GM18873 (cell line): Measurements from ENCODE around the gene PCDH15.

Experiments
- ATAC-seq: cut with Tn5 transposase; IDR thresholded peaks from one replicate; pipeline ENCODE4 v1.9.1; 2021; ENCODE audit warnings: mild to moderate bottlenecking, moderate library complexity, moderate number of reproducible peaks; ENCODE audit not compliant: unreplicated experiment, low FRiP score

The PCDH15 gene

DNA sequence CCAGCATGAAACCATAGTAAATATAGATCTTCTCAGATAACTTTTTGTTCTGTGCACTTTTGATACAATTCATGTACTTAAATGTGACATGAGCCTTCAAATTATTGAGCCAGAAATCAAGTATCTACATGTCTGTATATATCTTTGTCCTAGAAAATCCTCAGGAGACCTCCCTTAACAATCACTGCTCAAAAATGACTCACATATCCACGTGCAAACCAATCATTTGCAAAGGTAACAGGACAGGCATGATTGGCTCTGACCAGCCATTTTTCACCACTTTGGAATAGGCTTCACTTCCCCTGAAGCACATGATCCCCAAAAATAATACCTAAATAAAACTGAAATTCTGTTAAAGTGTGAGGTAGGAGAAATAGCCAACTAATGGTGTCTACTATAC is 902.5 kb downstream of the PCDH15 start:
- no peak for ATAC-seq

DNA sequence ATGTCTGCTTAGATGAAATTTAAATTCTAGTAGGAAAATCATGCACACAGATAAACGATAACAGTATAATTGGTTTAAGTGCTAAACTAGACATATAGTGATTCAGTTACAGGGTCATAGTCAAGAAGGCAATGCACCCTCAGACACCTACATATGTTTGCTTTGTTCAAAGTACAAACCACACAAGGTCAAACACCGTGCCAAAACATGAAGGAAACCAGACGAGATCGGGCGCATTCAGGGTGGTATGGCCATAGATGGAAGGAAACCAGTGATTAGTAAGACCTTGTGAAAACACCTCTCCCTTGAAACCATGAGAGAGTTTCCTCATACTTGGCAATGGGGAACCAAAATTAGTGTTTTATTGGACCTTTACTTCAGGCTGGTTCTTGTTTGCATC is 906.9 kb downstream of the PCDH15 start:
- no peak for ATAC-seq

DNA sequence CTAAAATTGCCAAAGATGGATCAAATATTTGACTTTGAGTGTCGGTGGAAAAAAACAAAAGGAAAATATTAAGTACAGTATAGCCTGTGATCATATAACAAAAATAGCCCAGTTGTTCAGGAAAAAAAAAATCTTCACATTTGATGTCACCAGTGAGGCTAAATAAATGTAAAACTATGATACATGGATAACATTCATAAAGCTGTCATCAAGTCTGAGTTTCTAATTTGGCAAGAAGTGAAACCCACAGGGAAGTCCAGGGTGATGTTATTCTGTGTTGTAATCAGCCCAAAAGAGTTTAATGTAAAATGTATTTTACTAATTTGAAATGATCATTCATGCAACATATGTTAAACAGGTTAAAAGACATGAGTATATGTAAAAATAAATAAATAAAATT is 908.0 kb downstream of the PCDH15 start:
- ATAC-seq, result no peak

DNA sequence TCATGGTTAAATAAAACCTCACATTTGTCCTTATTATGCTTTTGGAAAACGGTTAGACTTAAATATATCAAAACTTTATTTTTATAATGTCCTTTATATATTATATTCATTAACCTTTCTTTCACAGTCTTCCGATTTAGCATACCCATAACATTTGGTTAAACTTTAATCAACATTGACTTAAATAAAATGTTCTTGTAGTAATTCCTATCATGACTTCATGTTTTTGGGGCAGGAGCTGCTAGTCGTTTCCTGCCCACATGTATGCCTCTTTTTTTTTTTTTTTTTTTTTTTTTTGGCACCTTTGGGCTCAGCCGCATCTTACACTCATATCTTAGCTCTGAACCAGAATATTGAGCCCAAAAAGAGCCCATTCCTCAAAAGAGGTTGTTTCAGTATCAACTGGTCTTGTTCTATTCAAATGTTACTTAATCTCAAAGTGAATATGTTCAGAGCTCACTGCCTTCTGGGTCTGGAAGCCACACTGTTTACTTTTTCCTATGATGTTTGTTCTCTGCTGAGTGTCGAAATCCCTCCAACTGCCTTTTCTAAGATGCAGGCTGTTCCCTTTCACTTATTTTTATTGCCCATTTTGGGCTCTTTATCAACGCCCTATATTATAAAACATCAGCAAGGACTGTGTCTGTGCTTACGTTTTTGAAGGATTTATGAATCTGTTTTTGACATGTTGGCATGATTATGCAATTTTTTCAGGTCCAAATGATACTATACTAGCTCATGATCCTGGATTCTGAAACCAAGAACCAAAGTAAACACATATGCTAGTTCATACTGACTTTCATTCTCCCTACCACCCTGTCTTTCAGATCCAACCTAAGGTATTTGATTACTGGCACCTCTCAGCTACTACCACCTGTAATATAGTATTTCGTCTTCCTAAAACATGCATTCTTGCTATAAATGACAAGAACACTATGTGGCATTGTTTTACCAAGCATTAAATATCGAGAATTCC is 914.4 kb downstream of the PCDH15 start:
- no peak for ATAC-seq

DNA sequence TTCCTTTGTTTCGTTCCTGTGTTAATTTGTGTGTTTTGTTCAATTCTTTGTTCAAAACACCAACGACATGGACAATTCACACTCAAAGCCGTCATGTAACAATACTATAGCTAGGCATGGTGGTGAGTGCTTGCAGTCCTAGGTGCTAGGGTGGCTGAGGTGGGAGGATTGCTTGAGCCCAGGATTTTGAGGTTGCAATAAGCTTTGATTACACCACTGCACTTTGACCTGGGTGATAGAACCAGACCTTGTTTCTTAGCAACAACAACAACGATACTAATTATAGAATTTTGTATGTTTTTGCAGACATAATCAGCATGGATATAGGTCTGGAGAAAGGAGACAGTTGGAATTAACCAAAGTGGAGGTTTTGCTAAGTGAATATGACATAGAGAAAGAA is 936.2 kb downstream of the PCDH15 start:
- no peak for ATAC-seq

DNA sequence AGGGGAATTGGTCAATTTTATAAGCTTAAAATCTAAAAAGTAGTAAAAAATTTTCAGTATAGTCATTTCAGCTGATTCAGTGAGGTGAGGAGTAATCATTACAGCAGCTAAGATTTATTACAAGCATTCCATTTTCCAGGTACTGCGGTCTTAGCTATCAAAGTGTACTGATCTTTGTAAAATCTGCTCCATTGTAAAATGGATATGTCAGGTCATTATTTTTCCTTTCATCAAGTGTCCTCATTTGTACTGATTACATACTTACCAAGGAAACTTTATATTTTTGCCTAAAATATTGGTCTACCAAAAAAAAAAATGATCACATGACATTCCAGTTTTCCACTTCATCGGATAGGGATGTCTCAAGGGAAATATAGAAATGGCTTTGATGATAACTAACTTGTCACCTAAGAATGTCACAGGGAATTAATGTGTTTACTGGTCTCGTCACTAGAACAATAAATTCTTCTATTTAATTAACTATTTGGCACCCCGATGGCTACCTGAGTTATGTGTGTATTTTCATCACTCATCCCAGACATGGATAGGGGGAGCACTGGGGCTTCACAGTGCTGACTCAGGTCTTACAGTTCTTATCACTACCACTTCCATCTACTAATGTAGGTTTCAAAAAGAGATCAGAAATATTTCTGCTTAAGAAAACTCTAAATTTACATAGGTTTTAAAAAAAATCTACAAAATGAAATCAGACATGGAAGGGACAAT is 948.4 kb downstream of the PCDH15 start:
- no peak for ATAC-seq

DNA sequence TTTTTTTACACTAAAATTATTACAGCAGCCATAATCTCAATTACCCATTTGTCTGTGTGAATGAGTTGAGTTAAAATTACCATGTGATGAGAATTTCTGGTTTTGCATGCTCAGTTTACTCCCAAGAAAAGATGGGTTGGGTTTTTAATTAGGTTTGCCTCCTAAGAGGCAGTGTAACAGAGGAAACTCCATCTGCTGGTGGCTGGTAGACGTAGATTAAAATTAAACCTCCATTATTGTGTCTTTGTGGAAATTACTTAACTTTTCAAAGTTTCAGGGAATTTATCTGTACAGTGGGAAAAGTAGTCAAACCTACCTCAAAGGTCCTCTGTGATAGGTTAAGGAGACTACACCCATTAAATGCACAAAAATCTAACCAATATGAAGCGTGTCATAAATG is 954.2 kb downstream of the PCDH15 start:
- no peak for ATAC-seq

DNA sequence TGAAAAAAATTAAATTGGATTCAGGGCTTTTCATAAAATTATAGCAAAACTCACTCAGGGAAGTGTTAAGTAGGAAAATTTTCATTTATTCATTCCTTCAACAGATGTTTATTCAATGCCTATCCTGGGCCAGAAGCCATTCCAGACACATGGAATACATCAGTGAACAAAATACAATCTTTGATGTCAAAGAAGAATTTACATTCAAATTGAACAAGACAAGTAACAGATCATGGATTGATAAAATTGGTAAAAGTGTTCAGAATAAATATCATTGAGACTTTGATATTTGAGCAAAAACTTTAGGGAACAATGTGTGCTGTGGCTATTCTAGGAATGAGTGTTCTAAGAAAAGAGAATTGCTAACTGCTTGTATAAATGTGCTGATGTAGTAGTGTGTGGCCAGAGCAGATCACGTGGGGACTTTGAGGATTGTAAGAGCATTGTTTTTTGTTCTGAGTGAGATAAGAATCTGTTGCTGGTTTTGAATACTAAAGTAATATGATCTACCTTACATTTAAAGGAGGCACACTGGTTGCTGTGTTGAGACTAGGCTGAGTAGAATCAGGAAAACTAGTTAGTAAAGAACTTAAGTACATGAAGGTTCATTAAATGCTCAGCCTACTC is 957.2 kb downstream of the PCDH15 start:
- no peak for ATAC-seq

DNA sequence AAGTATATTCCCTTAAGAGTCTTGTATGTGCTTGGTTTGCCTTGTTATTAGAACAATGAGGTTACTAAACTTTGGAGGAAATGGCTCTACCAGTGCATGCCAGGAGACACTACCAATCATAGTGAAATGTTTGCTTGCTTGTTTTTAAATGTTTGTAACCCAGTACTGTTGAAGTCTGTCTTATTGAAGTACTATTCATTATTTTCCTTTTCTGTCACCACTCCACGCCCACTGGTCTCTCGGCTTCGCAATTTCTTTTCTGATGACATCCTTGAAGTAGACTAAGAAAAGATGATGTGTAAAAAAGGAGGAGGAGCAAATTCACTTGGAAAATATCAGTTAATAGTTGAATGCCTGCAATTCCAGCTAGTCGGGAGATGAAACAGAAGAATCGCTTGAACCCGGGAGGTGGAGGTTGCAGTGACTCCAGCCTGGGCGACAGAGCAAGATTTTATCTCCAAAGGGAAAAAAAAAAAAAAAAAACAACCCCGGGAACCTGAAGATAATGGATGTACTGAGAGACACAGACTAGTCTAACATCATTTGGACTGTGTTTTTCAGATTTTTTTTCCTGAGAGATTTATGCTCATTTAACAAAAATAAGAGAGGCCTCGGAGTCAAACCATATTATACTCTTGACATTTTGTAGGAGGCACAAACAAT is 959.4 kb downstream of the PCDH15 start:
- no peak for ATAC-seq

DNA sequence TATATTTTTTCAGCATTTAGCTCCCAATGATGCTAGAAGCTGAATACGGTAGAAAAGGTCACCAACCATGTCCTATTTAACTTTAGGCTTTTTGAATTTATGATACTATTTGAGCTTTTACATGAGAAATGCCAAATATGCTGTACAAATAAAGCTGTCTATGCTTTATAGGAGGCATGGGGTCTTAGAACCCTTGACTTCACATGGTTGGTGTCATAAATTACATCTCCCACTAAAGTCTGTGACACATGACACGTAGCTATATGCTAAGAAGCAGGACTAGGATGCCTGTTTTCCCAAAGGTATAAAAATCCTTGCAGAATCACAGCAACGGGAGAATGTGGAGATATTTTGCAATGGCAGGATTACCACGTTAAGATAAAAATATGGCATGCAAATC is 960.4 kb downstream of the PCDH15 start:
- ATAC-seq, result no peak

DNA sequence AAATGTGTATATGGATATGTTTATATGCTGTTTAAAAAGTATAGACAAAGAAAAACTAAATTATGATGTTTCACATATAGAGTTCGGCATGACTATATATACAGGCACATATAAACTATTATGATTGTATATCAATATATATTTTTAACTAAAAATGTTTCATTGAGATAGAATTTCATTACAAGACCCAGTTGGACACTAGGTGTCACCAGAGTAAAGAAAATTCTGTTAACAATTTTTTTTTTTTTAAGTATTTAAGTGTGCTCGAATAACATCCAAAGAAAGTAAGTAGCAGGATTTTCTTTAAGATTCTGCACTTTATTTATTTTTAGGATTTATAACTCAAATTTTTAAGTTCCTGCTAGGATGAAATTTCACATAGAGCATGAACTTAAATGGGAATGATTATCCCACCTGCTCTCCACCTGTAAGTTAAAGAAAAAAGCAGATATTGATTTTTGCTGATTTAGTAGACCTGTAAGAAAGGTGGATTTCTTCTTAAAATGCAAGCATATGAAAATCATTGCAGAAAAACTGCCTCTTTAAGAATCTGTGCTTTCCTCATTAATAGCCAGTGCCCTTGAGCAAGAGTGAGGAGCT is 961.5 kb downstream of the PCDH15 start:
- ATAC-seq, result no peak

DNA sequence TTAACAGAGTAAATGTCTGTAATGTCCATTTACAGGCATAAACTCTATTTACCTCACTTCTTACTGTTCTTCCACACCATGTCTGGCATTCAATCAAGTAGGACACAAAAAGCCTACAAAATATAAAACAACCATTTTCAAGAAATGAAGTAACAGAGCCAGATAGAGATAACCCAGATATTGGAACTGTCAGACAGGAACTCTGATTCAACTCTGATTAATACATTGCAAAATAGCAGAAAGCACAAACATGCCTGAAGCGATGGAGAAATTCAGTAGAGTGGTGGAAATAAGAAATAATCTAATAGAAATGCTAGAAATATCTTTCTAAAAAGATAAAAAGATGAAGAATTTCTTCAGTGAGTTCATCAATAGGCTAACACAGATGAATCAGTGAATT is 964.4 kb downstream of the PCDH15 start:
- no peak for ATAC-seq

DNA sequence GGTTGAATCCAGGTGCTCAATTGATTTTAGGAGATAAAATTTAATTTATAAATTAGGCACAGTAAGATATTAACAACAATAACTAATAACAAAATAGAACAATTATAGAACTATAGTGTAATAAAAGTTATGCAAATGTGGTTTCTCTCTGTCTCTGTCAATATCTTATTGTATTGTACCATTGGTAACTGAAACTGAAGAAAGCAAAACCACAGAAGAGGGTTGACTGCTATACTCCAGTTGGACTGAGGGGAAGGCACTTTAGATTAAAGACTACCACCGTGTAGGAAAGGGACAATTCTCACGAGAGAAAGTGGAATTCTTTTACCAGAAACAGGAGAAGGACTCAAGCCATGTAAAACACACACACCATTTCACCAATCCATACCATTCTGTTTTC is 967.1 kb downstream of the PCDH15 start:
- ATAC-seq, result no peak

DNA sequence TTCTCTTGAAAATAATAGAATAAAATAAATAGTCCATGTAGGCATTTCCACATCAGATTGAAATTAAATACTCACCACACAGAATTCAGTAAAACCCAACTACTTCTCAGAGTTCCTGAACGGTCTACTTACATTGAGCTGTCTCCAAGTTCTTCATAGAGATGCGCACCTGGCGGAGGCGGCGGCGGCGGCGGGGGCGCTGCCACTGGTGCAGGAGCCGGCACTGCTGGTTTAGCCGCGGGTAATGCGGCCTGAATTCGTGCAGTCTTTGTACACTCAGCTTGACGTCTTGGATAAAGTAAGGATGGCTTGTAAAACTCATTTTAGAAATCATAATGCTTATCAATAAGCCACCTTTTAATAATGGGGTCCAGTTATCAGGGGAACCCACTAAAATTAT is 973.8 kb downstream of the PCDH15 start:
- no peak for ATAC-seq

DNA sequence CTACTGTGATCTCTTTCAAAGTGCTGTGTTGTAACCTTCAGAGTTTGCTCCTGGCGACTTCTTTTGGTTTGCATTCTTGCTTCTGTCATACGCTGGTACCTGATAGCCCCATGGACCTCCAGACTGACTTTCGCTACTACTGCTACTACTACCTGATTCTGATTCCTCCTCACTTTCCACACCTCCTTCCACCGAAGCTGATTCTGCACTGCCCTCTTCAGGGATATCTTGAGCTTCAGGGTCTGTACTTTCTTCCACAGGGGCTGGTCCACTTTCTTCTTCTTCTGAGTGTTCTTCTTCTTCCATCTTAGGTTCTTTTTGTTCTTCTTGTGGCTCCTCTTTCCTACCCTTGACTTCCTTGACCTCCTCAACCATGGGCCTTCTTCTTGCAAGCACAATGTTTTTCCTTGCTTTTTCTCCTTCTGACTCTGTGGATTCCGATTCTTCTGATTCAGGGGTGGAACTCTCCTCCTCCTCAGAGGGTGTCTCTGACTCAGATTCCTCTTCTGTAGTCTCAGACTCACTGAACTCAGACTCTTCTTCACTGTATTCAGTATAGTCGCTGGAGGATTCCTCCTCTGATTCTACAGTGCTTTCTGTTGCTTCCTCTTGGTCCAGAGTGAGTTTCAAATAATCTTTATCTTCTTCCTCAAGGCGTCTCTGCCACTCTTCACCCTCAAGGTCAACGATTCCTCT is 992.2 kb downstream of the PCDH15 start:
- ATAC-seq, result no peak

DNA sequence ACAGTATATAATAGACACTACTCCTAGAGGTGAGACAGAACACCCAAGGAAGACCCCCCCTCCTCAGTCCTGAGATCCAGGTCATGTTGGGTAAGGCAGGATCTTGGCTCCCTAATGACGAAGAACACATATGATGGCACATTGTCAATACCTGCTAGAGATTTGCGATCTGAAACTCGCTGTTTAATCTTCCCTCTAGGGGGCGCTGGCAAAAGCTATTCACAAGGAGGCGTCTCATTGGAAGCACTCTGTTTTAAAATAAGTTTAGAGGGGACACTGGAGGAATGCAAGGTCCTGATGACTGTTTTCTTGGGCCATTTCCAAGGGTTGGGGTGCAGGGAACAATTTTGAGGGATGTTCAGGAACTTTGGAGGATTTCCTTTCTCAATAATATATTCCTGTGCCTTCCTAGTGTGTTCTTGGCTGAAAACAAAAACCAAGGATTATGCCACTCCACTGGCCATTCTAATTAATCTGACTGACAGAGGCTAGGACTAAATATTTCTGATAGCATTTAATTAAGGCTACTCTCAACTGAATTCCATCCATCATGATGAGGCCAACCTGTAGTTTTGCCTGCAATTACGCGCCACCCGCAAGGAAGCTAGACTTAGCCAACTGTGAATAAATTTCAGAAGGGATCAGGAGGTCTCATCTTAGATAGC is 1014.7 kb downstream of the PCDH15 start:
- ATAC-seq, result no peak

DNA sequence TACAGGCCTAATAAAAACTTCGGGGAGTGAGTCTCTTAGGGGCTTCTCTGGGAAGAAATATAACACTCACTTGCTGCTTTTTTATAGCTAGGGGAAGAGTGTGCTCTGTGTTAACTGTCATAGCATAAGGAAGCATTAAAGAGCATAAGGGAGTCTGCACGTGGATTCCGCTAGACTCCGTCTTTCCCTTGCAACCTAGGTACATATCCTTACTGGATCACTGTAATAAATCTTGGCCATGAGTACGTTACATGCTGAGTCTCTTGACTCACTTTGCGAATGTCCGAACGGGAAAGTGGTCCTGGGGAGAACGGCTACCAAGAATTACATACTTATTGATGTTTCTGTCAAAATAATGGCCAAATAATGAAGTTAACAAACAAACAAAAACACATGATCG is 1029.3 kb downstream of the PCDH15 start:
- no peak for ATAC-seq

DNA sequence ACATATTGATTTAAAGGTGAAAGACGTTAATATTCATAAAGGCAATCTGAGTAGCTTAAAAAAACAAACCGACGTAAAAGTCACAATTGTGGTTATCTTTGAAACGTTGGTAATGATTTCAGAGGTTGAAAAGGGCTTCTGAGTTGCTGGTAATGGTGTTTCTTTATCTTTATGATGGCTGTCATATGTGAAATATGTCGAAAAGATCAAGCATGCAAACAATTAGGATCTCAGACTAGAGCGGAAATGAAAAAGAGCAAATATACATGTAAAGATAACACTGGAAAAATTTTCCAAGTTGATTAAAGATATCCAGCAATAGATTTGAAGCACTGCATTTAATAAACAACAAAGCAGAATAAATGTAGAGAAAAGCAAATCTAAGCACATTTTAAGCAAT is 1030.1 kb downstream of the PCDH15 start:
- no peak for ATAC-seq

DNA sequence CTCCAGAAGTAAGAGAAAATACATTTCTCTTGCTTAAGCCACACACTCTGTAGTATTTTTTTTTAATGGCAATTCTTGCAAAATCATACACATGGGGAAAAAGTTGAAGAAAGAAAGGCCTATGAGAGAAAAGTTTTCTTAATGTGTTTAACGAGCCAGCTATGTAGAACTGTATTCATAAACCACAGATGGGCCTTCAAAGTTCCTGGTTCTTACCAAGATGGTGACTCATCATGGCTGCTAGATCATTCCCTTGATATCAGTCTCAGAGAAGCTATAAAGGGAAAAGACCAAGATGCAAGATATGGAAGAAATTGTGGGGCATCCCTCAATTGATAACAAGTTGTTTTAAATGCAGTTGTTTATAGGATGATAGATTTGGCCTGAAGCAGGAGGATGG is 1035.7 kb downstream of the PCDH15 start:
- no peak for ATAC-seq
